ENCODE data around the gene UQCRC1. TPM values are rescaled to one million over a fixed set of nuclear protein-coding genes. Genes with fewer than 3 reads are reported as not detected.

Gene UQCRC1
- total RNA-seq, 1 experiment from 2014 or later: 323 TPM

DNA sequence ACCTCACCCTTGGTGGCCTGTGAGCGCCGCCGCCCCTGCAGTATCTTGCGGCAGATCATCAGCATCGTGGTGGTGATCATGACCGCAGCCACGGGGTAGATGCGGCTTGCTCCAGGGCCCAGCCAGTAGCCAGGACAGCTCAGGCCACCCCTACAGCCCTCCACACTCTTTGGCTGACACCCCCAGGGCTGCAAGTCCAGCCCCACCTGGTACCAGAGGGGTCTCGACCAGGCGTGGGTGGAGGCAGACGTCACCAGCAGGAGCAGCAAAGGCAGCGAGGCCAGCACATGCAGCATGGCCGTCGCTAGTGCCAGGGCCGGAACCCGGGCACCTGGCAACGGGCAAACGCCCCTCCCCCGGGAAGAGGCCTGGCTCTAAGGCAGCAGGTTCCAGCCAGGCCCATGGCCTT is 12.0 kb upstream of the UQCRC1 start, which contains the start of gene TMEM89 (continued):
- TF ChIP-seq, protein P1, sequence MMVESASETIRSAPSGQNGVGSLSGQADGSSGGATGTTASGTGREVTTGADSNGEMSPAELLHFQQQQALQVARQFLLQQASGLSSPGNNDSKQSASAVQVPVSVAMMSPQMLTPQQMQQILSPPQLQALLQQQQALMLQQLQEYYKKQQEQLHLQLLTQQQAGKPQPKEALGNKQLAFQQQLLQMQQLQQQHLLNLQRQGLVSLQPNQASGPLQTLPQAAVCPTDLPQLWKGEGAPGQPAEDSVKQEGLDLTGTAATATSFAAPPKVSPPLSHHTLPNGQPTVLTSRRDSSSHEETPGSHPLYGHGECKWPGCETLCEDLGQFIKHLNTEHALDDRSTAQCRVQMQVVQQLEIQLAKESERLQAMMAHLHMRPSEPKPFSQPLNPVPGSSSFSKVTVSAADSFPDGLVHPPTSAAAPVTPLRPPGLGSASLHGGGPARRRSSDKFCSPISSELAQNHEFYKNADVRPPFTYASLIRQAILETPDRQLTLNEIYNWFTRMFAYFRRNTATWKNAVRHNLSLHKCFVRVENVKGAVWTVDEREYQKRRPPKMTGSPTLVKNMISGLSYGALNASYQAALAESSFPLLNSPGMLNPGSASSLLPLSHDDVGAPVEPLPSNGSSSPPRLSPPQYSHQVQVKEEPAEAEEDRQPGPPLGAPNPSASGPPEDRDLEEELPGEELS (CRISPR knock-in tag; IDR thresholded peaks at IDR 0.05): no peak
- no peak for TF ChIP-seq SMAD3 (CRISPR knock-in tag; IDR thresholded peaks at IDR 0.05; ENCODE audit: borderline replicate concordance)
- TF ChIP-seq, protein P2, sequence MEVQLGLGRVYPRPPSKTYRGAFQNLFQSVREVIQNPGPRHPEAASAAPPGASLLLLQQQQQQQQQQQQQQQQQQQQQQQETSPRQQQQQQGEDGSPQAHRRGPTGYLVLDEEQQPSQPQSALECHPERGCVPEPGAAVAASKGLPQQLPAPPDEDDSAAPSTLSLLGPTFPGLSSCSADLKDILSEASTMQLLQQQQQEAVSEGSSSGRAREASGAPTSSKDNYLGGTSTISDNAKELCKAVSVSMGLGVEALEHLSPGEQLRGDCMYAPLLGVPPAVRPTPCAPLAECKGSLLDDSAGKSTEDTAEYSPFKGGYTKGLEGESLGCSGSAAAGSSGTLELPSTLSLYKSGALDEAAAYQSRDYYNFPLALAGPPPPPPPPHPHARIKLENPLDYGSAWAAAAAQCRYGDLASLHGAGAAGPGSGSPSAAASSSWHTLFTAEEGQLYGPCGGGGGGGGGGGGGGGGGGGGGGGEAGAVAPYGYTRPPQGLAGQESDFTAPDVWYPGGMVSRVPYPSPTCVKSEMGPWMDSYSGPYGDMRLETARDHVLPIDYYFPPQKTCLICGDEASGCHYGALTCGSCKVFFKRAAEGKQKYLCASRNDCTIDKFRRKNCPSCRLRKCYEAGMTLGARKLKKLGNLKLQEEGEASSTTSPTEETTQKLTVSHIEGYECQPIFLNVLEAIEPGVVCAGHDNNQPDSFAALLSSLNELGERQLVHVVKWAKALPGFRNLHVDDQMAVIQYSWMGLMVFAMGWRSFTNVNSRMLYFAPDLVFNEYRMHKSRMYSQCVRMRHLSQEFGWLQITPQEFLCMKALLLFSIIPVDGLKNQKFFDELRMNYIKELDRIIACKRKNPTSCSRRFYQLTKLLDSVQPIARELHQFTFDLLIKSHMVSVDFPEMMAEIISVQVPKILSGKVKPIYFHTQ (CRISPR knock-in tag; IDR thresholded peaks at IDR 0.05): no peak

DNA sequence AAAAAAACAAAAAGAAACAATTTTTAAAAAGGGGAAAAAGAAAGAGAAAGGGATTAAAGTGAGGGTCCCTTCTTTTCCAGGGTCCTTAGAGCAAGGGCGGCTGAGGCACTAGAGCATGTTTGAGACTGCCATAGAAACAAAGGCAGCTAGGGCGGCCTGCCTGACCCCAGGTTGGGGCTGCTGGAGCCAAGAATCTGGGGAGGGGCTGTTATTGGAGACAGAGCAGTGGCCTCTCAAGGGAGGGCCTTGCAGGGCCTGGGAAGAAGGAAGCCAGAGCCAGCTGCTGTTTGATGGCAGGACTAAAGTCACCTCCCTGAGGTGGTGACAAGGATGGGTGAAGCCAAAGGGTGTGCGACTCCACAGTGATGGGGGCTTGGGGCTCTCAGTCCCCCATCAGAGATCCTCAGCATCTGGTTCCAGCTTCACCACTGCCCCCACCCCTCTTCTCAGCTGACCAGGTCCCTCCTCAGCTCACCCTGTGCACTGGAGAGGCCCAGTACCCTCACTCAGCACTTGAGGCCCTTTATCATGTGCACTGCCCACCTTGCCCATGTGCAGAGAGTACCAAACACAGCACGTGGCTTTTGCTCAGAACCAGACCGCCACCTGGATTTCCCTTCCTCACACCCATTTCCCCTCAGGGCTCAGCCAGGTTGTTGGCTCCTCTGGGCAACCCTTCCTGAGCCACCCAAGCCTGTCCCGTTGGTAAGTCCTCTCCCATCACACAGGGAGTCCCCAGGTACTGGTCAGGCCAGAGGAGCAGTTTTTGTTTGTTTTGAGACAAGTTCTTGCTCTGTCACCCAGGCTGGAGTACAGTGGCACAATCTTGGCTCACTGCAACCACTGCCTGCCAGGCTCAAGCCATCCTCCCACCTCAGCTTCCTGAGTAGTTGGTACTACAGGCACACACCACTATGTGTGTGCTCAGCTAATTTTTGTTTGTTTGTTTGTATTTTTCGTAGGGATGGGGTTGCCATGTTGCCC is 10.4 kb upstream of the UQCRC1 start:
- Mint-ChIP-seq H3K9me3 (peaks cover 17% of the 10 kb centered on the region), H3K27ac (peak overlapping the region; percentile 83; the same call in 1 of the 2 replicates), H3K36me3 (peaks cover 26% of the 10 kb centered on the region), H3K4me1 (peaks cover 7% of the 10 kb centered on the region), H3K27me3 (ENCODE audit: low read depth) (peaks cover 7% of the 10 kb centered on the region), H3K4me3 (no peak overlapping the region)
- TF ChIP-seq ZNF671 (CRISPR knock-in tag; IDR thresholded peaks at IDR 0.05): no peak
- no peak for TF ChIP-seq JAZF1 (CRISPR knock-in tag; IDR thresholded peaks at IDR 0.05)
- TF ChIP-seq, protein P3, sequence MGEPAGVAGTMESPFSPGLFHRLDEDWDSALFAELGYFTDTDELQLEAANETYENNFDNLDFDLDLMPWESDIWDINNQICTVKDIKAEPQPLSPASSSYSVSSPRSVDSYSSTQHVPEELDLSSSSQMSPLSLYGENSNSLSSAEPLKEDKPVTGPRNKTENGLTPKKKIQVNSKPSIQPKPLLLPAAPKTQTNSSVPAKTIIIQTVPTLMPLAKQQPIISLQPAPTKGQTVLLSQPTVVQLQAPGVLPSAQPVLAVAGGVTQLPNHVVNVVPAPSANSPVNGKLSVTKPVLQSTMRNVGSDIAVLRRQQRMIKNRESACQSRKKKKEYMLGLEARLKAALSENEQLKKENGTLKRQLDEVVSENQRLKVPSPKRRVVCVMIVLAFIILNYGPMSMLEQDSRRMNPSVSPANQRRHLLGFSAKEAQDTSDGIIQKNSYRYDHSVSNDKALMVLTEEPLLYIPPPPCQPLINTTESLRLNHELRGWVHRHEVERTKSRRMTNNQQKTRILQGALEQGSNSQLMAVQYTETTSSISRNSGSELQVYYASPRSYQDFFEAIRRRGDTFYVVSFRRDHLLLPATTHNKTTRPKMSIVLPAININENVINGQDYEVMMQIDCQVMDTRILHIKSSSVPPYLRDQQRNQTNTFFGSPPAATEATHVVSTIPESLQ (CRISPR knock-in tag; IDR thresholded peaks at IDR 0.05): no peak
- DNase-seq (ENCODE audit: low spot score) (no peak), ATAC-seq (no peak)
- ChIA-PET POLR2A (no interaction called here), CTCF (interaction anchor here (0.8 to 1.0 kb wide), 2 partner anchors 16 to 37 kb away, joined by 3 to 4 read pairs; no protein-coding TSS in a partner anchor)

- H3K4me1 Mint-ChIP-seq: no peaks in the 10 kb centered on the region
- no peak overlapping the region for H3K4me3 Mint-ChIP-seq
- DNase-seq (ENCODE audit: low spot score) (no peak), ATAC-seq (no peak)
- no peak overlapping the region for H3K27ac Mint-ChIP-seq
- peaks cover 17% of the 10 kb centered on the region for H3K9me3 Mint-ChIP-seq
- ChIA-PET POLR2A (no interaction called here), CTCF (no interaction called here)
- peaks cover 25% of the 10 kb centered on the region for H3K36me3 Mint-ChIP-seq
- H3K27me3 Mint-ChIP-seq (ENCODE audit: low read depth): peaks cover 7% of the 10 kb centered on the region
- TF ChIP-seq SOX15 (CRISPR knock-in tag; IDR thresholded peaks at IDR 0.05) (no peak), JAZF1 (CRISPR knock-in tag; IDR thresholded peaks at IDR 0.05) (no peak), ZNF263 (CRISPR knock-in tag; IDR thresholded peaks at IDR 0.05; ENCODE audit: low read depth) (no peak), IRF1 (CRISPR knock-in tag; IDR thresholded peaks at IDR 0.05) (no peak)
- TF ChIP-seq, protein P3 (CRISPR knock-in tag; IDR thresholded peaks at IDR 0.05): no peak
These were observed 8.1 kb upstream of the UQCRC1 start for GRCh38 chr3:48617559-48617958.

Measured in WTC11 (cell line).